Testis (tissue), 3 donors: Measurements from ENCODE around the gene STAP2. TPM values are rescaled to one million over a fixed set of nuclear protein-coding genes. Genes with fewer than 3 reads are reported as not detected.

Source experiments
- DNase-seq: peaks from one replicate; pipeline ENCODE4 v3.0.0-alpha.2; 2019
- H3K27ac ChIP-seq, 2 donors: fragments of 200-600 bp; sonication (generic); one replicate each; pipeline ENCODE4 v1.5.1; 2019
- H3K27me3 ChIP-seq: fragments of 200-600 bp; sonication (generic); one replicate; pipeline ENCODE4 v1.5.1; 2019
- H3K36me3 ChIP-seq: fragments of 200-600 bp; sonication (generic); one replicate; pipeline ENCODE4 v1.5.1; 2017; ENCODE audit warnings: low read depth; ENCODE audit errors: missing control alignments
- H3K4me1 ChIP-seq: fragments of 200-600 bp; sonication (generic); one replicate; pipeline ENCODE4 v1.5.1; 2019
- H3K4me3 ChIP-seq, 2 donors: fragments of 200-600 bp; sonication (generic); one replicate each; pipeline ENCODE4 v1.5.1; 2017 to 2019
- H3K9me3 ChIP-seq: fragments of 200-600 bp; sonication (generic); one replicate; pipeline ENCODE4 v1.5.1; 2017
- POLR2A ChIP-seq: fragments of 450-650 bp; IDR thresholded peaks from one replicate; pipeline ENCODE4 v1.6.1; 2017; ENCODE audit warnings: antibody characterized with exemption, mild to moderate bottlenecking, moderate library complexity
- WGBS, 2 donors: methylation state at CpG; one replicate each; pipeline ENCODE4 v1.1.5; 2018; 5-methylcytosine and 5-hydroxymethylcytosine counted together
- intact Hi-C: fragments of 100-400 bp; cut with DNase I; formaldehyde crosslinking; loops from one replicate; pipeline ENCODE4 v1.15.1; 2023; ENCODE audit warnings: low total_unique reads
- polyA plus RNA-seq: library from polyadenylated mRNA; stranded (reverse); fragments of 350-450 nt; fragmentation: Illumina TruSeq; extraction: RNeasy Lipid Tissue Mini Kit (QIAGEN cat#74804); gene quantifications from one replicate; pipeline ENCODE4 v1.2.3, GENCODE V29; 2014; ENCODE audit warnings: low read depth, low replicate concordance; ENCODE audit not compliant: insufficient read depth
- total RNA-seq, 2 donors: library from RNA; depleted of rRNA; stranded (reverse); fragments of >200 nt; gene quantifications; one replicate each; pipeline ENCODE4 v1.2.3, GENCODE V29; 2016
- TF ChIP-seq, protein P1 (sequence below), 3 experiments: fragments of 450-650 bp in 2 of 3; fragments of 200-600 bp in 1 of 3; sonication (generic) in 1 of 3; IDR thresholded peaks; one replicate each; pipeline ENCODE4 v1.5.1; 2016 to 2019; ENCODE audit warnings: antibody characterized with exemption in 3 of 3, mild to moderate bottlenecking in 2 of 3, moderate library complexity in 1 of 3

The STAP2 gene
- total and polyA plus RNA-seq, 3 donors from 2014 or later: 5.3 to 6.4 (median 6.2) TPM

GRCh38 chr19:4323692-4324091, 14.9 kb downstream of the STAP2 start:
- Histone ChIP-seq H3K4me1 (peaks cover 2% of the 10 kb centered on the region), H3K4me3 (no peak overlapping the region), H3K27me3 (no peaks in the 10 kb centered on the region), H3K36me3 (no peaks in the 10 kb centered on the region), H3K9me3 (no peaks in the 10 kb centered on the region), H3K27ac (no peak overlapping the region)
- no peak for TF ChIP-seq POLR2A
- TF ChIP-seq, protein P1, sequence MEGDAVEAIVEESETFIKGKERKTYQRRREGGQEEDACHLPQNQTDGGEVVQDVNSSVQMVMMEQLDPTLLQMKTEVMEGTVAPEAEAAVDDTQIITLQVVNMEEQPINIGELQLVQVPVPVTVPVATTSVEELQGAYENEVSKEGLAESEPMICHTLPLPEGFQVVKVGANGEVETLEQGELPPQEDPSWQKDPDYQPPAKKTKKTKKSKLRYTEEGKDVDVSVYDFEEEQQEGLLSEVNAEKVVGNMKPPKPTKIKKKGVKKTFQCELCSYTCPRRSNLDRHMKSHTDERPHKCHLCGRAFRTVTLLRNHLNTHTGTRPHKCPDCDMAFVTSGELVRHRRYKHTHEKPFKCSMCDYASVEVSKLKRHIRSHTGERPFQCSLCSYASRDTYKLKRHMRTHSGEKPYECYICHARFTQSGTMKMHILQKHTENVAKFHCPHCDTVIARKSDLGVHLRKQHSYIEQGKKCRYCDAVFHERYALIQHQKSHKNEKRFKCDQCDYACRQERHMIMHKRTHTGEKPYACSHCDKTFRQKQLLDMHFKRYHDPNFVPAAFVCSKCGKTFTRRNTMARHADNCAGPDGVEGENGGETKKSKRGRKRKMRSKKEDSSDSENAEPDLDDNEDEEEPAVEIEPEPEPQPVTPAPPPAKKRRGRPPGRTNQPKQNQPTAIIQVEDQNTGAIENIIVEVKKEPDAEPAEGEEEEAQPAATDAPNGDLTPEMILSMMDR (IDR thresholded peaks at IDR 0.05): no peak
- WGBS, 2 donors: 89 to 91% methylated on average over 4 to 9 of the region's 9 CpGs
- intact Hi-C loops: no loop called here
- no peak for DNase-seq

DNA sequence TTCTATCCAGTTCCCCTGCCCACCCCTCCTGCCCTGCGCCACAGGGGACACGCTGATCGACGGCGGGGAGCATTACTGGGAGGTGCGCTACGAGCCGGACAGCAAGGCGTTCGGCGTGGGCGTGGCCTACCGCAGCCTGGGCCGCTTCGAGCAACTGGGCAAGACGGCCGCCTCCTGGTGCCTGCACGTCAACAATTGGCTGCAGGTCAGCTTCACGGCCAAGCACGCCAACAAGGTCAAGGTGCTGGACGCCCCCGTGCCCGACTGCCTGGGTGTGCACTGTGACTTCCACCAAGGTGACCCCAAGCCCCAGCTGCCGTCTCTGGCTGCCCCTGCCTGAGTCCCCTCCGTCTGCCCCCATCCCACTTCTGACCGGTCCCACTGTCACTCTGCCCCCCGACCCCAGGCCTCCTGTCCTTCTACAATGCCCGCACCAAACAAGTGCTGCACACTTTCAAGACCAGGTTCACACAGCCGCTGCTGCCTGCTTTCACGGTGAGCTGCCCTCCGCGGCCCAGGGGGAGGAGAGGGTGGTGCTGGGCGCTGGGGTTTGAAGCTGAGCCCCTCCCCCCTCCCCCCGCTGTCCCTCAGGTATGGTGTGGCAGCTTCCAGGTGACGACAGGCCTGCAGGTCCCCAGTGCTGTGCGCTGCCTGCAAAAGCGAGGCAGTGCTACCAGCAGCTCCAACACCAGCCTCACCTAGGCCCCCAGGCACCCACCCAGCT, 15.5 kb downstream of the STAP2 start:
- Histone ChIP-seq H3K27me3 (no peaks in the 10 kb centered on the region), H3K9me3 (no peaks in the 10 kb centered on the region), H3K36me3 (no peaks in the 10 kb centered on the region), H3K4me3 (no peak overlapping the region), H3K27ac (no peak overlapping the region), H3K4me1 (no peaks in the 10 kb centered on the region)
- intact Hi-C loops: no loop called here
- no peak for DNase-seq
- TF ChIP-seq, protein P1 (IDR thresholded peaks at IDR 0.05): no peak
- TF ChIP-seq POLR2A: no peak
- 64 to 66% methylated on average over 8 to 36 of the region's 37 CpGs for WGBS, 2 donors

DNA sequence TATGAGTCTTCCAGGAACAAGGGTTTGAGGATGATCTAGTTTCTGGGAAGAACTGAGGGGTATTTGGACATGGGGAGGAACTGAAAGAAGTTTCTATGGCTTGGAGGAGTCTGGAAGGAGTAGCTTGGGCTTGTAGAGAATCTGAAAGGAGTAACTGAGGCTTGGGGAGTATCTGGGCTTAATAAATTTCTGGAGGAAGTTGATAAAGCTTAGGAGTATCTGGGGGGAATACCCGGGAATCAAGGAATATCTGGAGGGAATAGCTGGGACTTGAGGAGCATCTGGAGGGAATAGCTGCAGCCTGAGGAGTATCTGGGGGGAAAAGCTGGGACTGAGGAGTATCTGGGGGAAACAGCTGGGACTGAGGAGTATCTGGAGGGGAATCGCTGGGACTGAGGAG, 18.2 kb downstream of the STAP2 start:
- Histone ChIP-seq H3K27ac (no peak overlapping the region), H3K27me3 (no peaks in the 10 kb centered on the region), H3K9me3 (no peaks in the 10 kb centered on the region), H3K4me1 (no peaks in the 10 kb centered on the region), H3K36me3 (no peaks in the 10 kb centered on the region), H3K4me3 (no peak overlapping the region)
- DNase-seq: no peak
- WGBS, 2 donors: 92 to 97% methylated on average over 2 of the region's 2 CpGs
- no peak for TF ChIP-seq POLR2A
- TF ChIP-seq, protein P1 (IDR thresholded peaks at IDR 0.05): no peak
- intact Hi-C loops: no loop called here

GRCh38 chr19:4319067-4319718, 19.4 kb downstream of the STAP2 start:
- intact Hi-C loops: no loop called here
- no peak for DNase-seq
- H3K27ac ChIP-seq: no peak overlapping the region
- H3K27me3 ChIP-seq: no peaks in the 10 kb centered on the region
- no peaks in the 10 kb centered on the region for H3K9me3 ChIP-seq
- peaks cover 4% of the 10 kb centered on the region for H3K4me1 ChIP-seq
- WGBS, 2 donors: 91 to 94% methylated on average over 2 of the region's 2 CpGs
- H3K36me3 ChIP-seq: no peaks in the 10 kb centered on the region
- TF ChIP-seq POLR2A: no peak
- TF ChIP-seq, protein P1 (IDR thresholded peaks at IDR 0.05): no peak
- no peak overlapping the region for H3K4me3 ChIP-seq

DNA sequence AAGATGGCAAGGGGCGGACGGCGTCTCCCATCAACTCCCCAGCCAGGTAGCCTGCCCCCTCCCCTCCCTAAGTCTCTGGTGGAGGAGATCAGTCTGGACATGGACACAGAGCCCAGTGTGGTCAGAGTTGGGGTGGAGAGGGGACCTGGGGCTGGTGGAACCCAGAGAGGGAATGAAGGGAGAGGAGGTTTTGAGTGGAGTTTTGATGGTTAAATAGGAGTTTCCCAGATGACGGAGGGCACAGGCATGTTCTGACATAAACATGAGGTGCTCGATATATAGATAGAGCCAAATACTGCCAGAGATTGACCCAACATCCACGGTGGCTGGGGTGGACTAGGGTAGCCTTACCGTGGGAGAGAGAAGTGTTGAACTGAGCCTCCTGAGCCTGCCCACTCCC, 20.2 kb downstream of the STAP2 start:
- Histone ChIP-seq H3K9me3 (no peaks in the 10 kb centered on the region), H3K36me3 (no peaks in the 10 kb centered on the region), H3K4me1 (peaks cover 4% of the 10 kb centered on the region), H3K27me3 (no peaks in the 10 kb centered on the region), H3K27ac (no peak overlapping the region), H3K4me3 (no peak overlapping the region)
- 94 to 95% methylated on average over 7 of the region's 7 CpGs for WGBS, 2 donors
- DNase-seq: no peak
- TF ChIP-seq, protein P1 (IDR thresholded peaks at IDR 0.05): no peak
- no peak for TF ChIP-seq POLR2A
- intact Hi-C loops: no loop called here
